H1 (cell line): ENCODE measurements around the gene FGF1. TPM values are rescaled to one million over a fixed set of nuclear protein-coding genes. Genes with fewer than 3 reads are reported as not detected.

Source experiments
- BCL11A ChIP-seq, 2 experiments: IDR thresholded peaks; one replicate each; pipeline ENCODE4 v1.6.1; 2011; ENCODE audit warnings: low read depth in 2 of 2, low read length in 2 of 2, mild to moderate bottlenecking in 2 of 2
- CREB1 ChIP-seq: IDR thresholded peaks from 2 replicates; pipeline ENCODE4 v1.6.1; 2012; ENCODE audit warnings: inconsistent platforms
- CTBP2 ChIP-seq: IDR thresholded peaks from 2 replicates; pipeline ENCODE4 v1.7.0; 2011; ENCODE audit warnings: borderline replicate concordance, mild to moderate bottlenecking, moderate library complexity, mixed read lengths, low read length; ENCODE audit not compliant: insufficient read depth, insufficient read length
- EGR1 ChIP-seq: IDR thresholded peaks from 2 replicates; pipeline ENCODE4 v1.6.1; 2011; ENCODE audit warnings: low read depth, low read length, borderline replicate concordance
- JUN ChIP-seq: IDR thresholded peaks from 2 replicates; pipeline ENCODE4 v1.6.1; 2011; ENCODE audit warnings: low read depth, mild to moderate bottlenecking, improper control_type of control experiment, low read length
- JUND ChIP-seq: IDR thresholded peaks from 2 replicates; pipeline ENCODE4 v1.6.1; 2011; ENCODE audit warnings: mild to moderate bottlenecking, improper control_type of control experiment, low read length
- KDM5A ChIP-seq: fragments of 200-600 bp; IDR thresholded peaks from 2 replicates; pipeline ENCODE4 v1.7.1; 2012; ENCODE audit warnings: mild to moderate bottlenecking, low read length, inconsistent platforms, mixed read lengths
- RFX5 ChIP-seq: IDR thresholded peaks from 2 replicates; pipeline ENCODE4 v1.6.1; 2011; ENCODE audit warnings: low read depth, low read length, improper control_type of control experiment, borderline replicate concordance
- SIRT6 ChIP-seq: IDR thresholded peaks from one replicate; pipeline ENCODE4 v1.7.1; 2012; ENCODE audit warnings: low read length, inconsistent platforms
- SP4 ChIP-seq: IDR thresholded peaks from 2 replicates; pipeline ENCODE4 v1.6.1; 2012; ENCODE audit warnings: low read length, inconsistent platforms
- YY1 ChIP-seq: IDR thresholded peaks from 2 replicates; pipeline ENCODE4 v1.6.1; 2011; ENCODE audit warnings: low read depth, mild to moderate bottlenecking, low read length
- ZNF274 ChIP-seq: IDR thresholded peaks from 2 replicates; pipeline ENCODE4 v1.7.0; 2012; ENCODE audit warnings: low read length, borderline replicate concordance; ENCODE audit errors: extremely low read depth
- polyA plus RNA-seq, 7 experiments: library from polyadenylated mRNA; depleted of rRNA in 3 of 7; stranded (reverse) in 5 of 7; unstranded in 2 of 7; fragments of >200 nt in 5 of 7; fragments of 200-250 nt in 2 of 7; gene quantifications; 1 replicate in 5 of 7; 2 replicates in 1 of 7; 4 replicates in 1 of 7; pipeline versions ENCODE4 v1.2.1 to v1.2.3, GENCODE V29; 2011 to 2013; ENCODE audit warnings: missing spikeins in 2 of 7, mixed read lengths in 2 of 7
- total RNA-seq: library from RNA; stranded (reverse); fragmentation: NEBNext Ultra II Directional; extraction: Animal tissue kit (Norgen Biotek cat#: 25700); gene quantifications from 2 replicates; pipeline ENCODE4 v1.2.1, GENCODE V29; 2021
- TF ChIP-seq, protein P1 (sequence below): fragments of 300-600 bp; sonication (generic); IDR thresholded peaks from 2 replicates; pipeline ENCODE4 v1.7.1; 2012; ENCODE audit warnings: low read length, moderate library complexity, mild to moderate bottlenecking, inconsistent platforms; ENCODE audit not compliant: insufficient replicate concordance

FGF1 gene
- total and polyA plus RNA-seq, 2 of the 8 experiments (the other 6 are each of a cell fraction or from before 2014, with no cell fraction given) = 0.30 to 0.50 TPM

DNA sequence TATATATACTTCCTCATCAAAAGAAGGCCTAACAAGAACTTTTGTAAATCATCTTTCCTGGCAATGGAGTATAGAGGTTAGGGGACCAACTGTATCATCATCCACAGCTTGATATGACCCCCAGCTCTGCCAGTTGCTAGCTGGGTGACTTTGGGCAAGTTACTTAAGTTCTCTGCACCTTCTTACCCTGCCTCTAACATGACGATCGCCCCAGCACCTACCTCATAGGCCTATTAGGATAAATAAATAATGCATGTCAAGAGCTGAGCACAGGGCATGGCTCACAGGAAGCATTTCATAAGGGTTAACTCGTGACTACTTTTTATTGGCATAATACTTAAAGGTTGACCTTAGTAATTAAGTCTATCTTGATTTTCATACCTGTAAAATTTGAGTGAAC lies 29.4 kb upstream of the FGF1 start (continued):
- TF ChIP-seq, protein P1, sequence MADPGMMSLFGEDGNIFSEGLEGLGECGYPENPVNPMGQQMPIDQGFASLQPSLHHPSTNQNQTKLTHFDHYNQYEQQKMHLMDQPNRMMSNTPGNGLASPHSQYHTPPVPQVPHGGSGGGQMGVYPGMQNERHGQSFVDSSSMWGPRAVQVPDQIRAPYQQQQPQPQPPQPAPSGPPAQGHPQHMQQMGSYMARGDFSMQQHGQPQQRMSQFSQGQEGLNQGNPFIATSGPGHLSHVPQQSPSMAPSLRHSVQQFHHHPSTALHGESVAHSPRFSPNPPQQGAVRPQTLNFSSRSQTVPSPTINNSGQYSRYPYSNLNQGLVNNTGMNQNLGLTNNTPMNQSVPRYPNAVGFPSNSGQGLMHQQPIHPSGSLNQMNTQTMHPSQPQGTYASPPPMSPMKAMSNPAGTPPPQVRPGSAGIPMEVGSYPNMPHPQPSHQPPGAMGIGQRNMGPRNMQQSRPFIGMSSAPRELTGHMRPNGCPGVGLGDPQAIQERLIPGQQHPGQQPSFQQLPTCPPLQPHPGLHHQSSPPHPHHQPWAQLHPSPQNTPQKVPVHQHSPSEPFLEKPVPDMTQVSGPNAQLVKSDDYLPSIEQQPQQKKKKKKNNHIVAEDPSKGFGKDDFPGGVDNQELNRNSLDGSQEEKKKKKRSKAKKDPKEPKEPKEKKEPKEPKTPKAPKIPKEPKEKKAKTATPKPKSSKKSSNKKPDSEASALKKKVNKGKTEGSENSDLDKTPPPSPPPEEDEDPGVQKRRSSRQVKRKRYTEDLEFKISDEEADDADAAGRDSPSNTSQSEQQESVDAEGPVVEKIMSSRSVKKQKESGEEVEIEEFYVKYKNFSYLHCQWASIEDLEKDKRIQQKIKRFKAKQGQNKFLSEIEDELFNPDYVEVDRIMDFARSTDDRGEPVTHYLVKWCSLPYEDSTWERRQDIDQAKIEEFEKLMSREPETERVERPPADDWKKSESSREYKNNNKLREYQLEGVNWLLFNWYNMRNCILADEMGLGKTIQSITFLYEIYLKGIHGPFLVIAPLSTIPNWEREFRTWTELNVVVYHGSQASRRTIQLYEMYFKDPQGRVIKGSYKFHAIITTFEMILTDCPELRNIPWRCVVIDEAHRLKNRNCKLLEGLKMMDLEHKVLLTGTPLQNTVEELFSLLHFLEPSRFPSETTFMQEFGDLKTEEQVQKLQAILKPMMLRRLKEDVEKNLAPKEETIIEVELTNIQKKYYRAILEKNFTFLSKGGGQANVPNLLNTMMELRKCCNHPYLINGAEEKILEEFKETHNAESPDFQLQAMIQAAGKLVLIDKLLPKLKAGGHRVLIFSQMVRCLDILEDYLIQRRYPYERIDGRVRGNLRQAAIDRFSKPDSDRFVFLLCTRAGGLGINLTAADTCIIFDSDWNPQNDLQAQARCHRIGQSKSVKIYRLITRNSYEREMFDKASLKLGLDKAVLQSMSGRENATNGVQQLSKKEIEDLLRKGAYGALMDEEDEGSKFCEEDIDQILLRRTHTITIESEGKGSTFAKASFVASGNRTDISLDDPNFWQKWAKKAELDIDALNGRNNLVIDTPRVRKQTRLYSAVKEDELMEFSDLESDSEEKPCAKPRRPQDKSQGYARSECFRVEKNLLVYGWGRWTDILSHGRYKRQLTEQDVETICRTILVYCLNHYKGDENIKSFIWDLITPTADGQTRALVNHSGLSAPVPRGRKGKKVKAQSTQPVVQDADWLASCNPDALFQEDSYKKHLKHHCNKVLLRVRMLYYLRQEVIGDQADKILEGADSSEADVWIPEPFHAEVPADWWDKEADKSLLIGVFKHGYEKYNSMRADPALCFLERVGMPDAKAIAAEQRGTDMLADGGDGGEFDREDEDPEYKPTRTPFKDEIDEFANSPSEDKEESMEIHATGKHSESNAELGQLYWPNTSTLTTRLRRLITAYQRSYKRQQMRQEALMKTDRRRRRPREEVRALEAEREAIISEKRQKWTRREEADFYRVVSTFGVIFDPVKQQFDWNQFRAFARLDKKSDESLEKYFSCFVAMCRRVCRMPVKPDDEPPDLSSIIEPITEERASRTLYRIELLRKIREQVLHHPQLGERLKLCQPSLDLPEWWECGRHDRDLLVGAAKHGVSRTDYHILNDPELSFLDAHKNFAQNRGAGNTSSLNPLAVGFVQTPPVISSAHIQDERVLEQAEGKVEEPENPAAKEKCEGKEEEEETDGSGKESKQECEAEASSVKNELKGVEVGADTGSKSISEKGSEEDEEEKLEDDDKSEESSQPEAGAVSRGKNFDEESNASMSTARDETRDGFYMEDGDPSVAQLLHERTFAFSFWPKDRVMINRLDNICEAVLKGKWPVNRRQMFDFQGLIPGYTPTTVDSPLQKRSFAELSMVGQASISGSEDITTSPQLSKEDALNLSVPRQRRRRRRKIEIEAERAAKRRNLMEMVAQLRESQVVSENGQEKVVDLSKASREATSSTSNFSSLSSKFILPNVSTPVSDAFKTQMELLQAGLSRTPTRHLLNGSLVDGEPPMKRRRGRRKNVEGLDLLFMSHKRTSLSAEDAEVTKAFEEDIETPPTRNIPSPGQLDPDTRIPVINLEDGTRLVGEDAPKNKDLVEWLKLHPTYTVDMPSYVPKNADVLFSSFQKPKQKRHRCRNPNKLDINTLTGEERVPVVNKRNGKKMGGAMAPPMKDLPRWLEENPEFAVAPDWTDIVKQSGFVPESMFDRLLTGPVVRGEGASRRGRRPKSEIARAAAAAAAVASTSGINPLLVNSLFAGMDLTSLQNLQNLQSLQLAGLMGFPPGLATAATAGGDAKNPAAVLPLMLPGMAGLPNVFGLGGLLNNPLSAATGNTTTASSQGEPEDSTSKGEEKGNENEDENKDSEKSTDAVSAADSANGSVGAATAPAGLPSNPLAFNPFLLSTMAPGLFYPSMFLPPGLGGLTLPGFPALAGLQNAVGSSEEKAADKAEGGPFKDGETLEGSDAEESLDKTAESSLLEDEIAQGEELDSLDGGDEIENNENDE = no peak
- TF ChIP-seq CREB1 = no peak
- no peak for TF ChIP-seq ZNF274
- no peak for TF ChIP-seq YY1
- TF ChIP-seq CTBP2 = no peak
- no peak for TF ChIP-seq JUND
- TF ChIP-seq EGR1 = no peak
- TF ChIP-seq KDM5A = no peak
- no peak for TF ChIP-seq JUN
- TF ChIP-seq RFX5 = no peak
- TF ChIP-seq SIRT6 = no peak
- no peak for TF ChIP-seq BCL11A (IDR thresholded peaks at IDR 0.05; ENCODE audit: low read depth in 2 of 2, low read length in 2 of 2)
- TF ChIP-seq SP4 = no peak
